Measurements from ENCODE around the gene MSLN.

GRCh38 chr16:714079-714478, 46.5 kb upstream of the MSLN start:
- no peak for TF ChIP-seq CTCF (conservative IDR thresholded peaks at IDR 0.05; ENCODE audit: low read length)
- no peak for TF ChIP-seq EZH2phosphoT487 (IDR thresholded peaks at IDR 0.05; ENCODE audit: borderline replicate concordance)

All from Loucy (cell line).